ENCODE data around the gene SMIM20.

DNA sequence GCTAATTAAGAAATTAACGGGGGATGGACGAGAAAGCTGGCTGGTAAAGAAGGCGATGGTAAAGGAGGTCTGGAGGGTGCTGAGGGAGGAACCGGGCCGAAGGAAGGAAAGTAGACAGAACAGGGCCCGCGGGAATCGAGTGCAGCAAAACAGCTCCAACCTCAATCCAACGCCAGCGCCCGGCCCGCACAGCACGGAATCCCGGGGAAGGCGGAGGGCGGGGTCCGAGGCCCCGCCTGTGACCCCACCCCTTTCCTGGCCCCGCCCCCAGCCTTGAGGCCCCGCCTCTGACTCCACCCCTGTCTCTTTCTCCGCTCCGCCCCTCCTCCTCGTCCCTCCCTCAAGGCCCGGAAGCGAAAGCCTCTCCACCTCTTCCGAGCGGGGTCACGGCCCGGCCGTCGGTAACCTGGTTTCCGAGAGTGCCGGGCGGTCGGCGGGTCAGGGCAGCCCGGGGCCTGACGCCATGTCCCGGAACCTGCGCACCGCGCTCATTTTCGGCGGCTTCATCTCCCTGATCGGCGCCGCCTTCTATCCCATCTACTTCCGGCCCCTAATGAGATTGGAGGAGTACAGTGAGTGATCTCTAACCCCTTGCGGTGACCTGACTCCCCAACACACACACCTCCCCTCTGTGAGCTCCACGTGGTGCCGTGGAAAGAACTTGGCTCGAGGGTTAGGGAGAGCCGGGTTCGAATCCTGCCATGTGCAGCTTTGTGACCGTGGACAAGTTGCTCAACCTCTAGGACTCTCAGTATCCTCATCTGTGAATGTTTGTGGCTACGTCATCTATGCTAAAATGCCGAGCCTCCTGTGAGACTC, at the start of gene SMIM20:
- TF ChIP-seq, protein P1, sequence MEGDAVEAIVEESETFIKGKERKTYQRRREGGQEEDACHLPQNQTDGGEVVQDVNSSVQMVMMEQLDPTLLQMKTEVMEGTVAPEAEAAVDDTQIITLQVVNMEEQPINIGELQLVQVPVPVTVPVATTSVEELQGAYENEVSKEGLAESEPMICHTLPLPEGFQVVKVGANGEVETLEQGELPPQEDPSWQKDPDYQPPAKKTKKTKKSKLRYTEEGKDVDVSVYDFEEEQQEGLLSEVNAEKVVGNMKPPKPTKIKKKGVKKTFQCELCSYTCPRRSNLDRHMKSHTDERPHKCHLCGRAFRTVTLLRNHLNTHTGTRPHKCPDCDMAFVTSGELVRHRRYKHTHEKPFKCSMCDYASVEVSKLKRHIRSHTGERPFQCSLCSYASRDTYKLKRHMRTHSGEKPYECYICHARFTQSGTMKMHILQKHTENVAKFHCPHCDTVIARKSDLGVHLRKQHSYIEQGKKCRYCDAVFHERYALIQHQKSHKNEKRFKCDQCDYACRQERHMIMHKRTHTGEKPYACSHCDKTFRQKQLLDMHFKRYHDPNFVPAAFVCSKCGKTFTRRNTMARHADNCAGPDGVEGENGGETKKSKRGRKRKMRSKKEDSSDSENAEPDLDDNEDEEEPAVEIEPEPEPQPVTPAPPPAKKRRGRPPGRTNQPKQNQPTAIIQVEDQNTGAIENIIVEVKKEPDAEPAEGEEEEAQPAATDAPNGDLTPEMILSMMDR (conservative IDR thresholded peaks at IDR 0.05 in 1 of 2, IDR thresholded peaks at IDR 0.05 in 1 of 2; ENCODE audit: extremely low read depth in 1 of 2, insufficient read depth in 1 of 2, low read depth in 1 of 2, low read length in 2 of 2), result no peak
- TF ChIP-seq EZH2 (IDR thresholded peaks at IDR 0.05; ENCODE audit: borderline replicate concordance, low read length), result no peak
